Activated CD4-positive, CD25-positive, alpha-beta regulatory T cell treated with anti-CD3 and anti-CD28 coated beads, Interleukin-2, amount 50 U/mL, for 72 hours (primary cell): Measurements from ENCODE around the gene EAPP.
"Not testable (repeated sequence)": the region's sequence is repeated elsewhere in the genome, so short reads cannot be mapped to it uniquely, and the experiment has no call there.

Source experiments
- DNase-seq: peaks from one replicate; pipeline ENCODE4 v3.0.0; 2021

Gene EAPP

GRCh38 chr14:34537677-34538009, 1.9 kb downstream of the EAPP start:
- no peak for DNase-seq

GRCh38 chr14:34536951-34537676, 2.4 kb downstream of the EAPP start:
- DNase-seq, result no peak

GRCh38 chr14:34527591-34527990, 11.9 kb downstream of the EAPP start:
- DNase-seq, result no peak

- DNase-seq, result not testable (repeated sequence)
Measured at GRCh38 chr14:34524216-34524615, 15.3 kb downstream of the EAPP start.

GRCh38 chr14:34522496-34522895, 17.0 kb downstream of the EAPP start:
- DNase-seq, result no peak

- DNase-seq, result not testable (repeated sequence)
Measured at GRCh38 chr14:34521071-34521470, 18.4 kb downstream of the EAPP start.

- not testable (repeated sequence) for DNase-seq
Measured at GRCh38 chr14:34520304-34520970, 19.1 kb downstream of the EAPP start.

GRCh38 chr14:34507884-34508283, 31.6 kb downstream of the EAPP start:
- DNase-seq, result no peak

GRCh38 chr14:34507459-34507858, 32.0 kb downstream of the EAPP start:
- no peak for DNase-seq

- not testable (repeated sequence) for DNase-seq
Measured at GRCh38 chr14:34505124-34505491, 34.4 kb downstream of the EAPP start.

GRCh38 chr14:34504027-34504426, 35.5 kb downstream of the EAPP start:
- DNase-seq, result not testable (repeated sequence)

- DNase-seq, result no peak
Measured at GRCh38 chr14:34502545-34503225, 36.8 kb downstream of the EAPP start.

- DNase-seq, result no peak
Measured at GRCh38 chr14:34502001-34502400, 37.5 kb downstream of the EAPP start.

- no peak for DNase-seq
Measured at GRCh38 chr14:34501004-34501580, 38.4 kb downstream of the EAPP start.

GRCh38 chr14:34498684-34499412, 40.7 kb downstream of the EAPP start:
- no peak for DNase-seq

GRCh38 chr14:34496679-34497513, 42.6 kb downstream of the EAPP start:
- DNase-seq, result no peak

- no peak for DNase-seq
Measured at GRCh38 chr14:34496007-34496678, 43.4 kb downstream of the EAPP start.

GRCh38 chr14:34489324-34489723, 50.2 kb downstream of the EAPP start:
- no peak for DNase-seq

GRCh38 chr14:34488528-34488927, 51.0 kb downstream of the EAPP start:
- DNase-seq, result no peak

- no peak for DNase-seq
Measured at GRCh38 chr14:34484726-34485125, 54.8 kb downstream of the EAPP start.

- DNase-seq, result no peak
Measured at GRCh38 chr14:34482463-34482862, 57.0 kb downstream of the EAPP start.

- DNase-seq, result no peak
Measured at GRCh38 chr14:34479694-34480093, 59.8 kb downstream of the EAPP start.
